ENCODE data around the gene DPF3. TPM values are rescaled to one million over a fixed set of nuclear protein-coding genes. Genes with fewer than 3 reads are reported as not detected.

DPF3 gene
- polyA plus RNA-seq, 1 experiment = 3.6 TPM

GRCh38 chr14:72644758-72645489 lies 249.0 kb downstream of the DPF3 start:
- no peak for DNase-seq (ENCODE audit: low read depth)
- Histone ChIP-seq H3K4me3 (ENCODE audit: low read depth, low read length) (no peak overlapping the region), H3K27me3 (ENCODE audit: control insufficient read depth, insufficient read depth, low read length) (no peaks in the 10 kb centered on the region), H3K36me3 (ENCODE audit: control insufficient read depth, insufficient read depth, low read length) (no peaks in the 10 kb centered on the region)
- POLR2A ChIA-PET = no interaction called here
- TF ChIP-seq CTCF (IDR thresholded peaks at IDR 0.05; ENCODE audit: insufficient read depth, low read depth, low read length) = no peak
- CTCF ChIA-PET = interaction anchor here (0.7 to 2.1 kb wide), 4 partner anchors 8 to 28 kb away, joined by 3 to 7 read pairs (median 4); no protein-coding TSS in a partner anchor

- Histone ChIP-seq H3K4me3 (ENCODE audit: low read depth, low read length) (no peak overlapping the region), H3K36me3 (ENCODE audit: control insufficient read depth, insufficient read depth, low read length) (no peaks in the 10 kb centered on the region), H3K27me3 (ENCODE audit: control insufficient read depth, insufficient read depth, low read length) (no peaks in the 10 kb centered on the region)
- DNase-seq (ENCODE audit: low read depth) = no peak
- POLR2A ChIA-PET = interaction anchor here (1.4 kb wide), 1 partner anchor 250 kb away, joined by 6 read pairs; the partner anchor contains the start of gene DPF3
- TF ChIP-seq CTCF (IDR thresholded peaks at IDR 0.05; ENCODE audit: insufficient read depth, low read depth, low read length) = no peak
- CTCF ChIA-PET = interaction anchor here (0.6 to 2.1 kb wide), 7 partner anchors 15 to 181 kb away, joined by 3 to 5 read pairs (median 4); no protein-coding TSS in a partner anchor
Measured at GRCh38 chr14:72644038-72644437, 249.9 kb downstream of the DPF3 start.

DNA sequence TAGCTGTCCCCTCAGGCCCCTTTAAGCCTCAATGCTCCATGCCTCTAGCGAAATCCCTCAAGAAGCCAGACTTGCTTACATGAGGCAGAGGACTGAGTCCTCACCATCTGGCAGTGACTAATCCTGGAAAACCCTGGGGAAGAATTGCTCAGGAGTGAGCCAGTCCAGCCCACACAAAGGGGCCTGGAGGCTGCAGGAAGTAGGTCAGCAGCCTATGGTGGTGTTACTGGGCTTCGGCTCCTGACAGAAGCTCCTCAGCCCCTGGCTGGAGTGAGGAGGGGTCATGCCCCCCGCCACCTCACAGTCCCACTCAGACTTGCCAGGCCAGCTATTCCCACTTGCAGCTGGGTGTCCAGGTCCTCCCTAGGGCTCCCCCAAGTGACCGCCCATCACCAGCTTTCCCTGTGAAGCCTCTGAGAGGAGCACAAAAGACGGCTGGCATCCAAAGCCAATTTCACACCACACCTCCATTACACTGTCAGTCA lies 250.5 kb downstream of the DPF3 start:
- ChIA-PET POLR2A (interaction anchor here (1.4 kb wide), 1 partner anchor 251 kb away, joined by 6 read pairs; the partner anchor contains the start of gene DPF3), CTCF (interaction anchor here (0.6 to 2.3 kb wide), 9 partner anchors 12 to 262 kb away, joined by 3 to 11 read pairs (median 4); no protein-coding TSS in a partner anchor)
- Histone ChIP-seq H3K36me3 (ENCODE audit: control insufficient read depth, insufficient read depth, low read length) (no peaks in the 10 kb centered on the region), H3K4me3 (ENCODE audit: low read depth, low read length) (no peak overlapping the region), H3K27me3 (ENCODE audit: control insufficient read depth, insufficient read depth, low read length) (no peaks in the 10 kb centered on the region)
- TF ChIP-seq CTCF (IDR thresholded peaks at IDR 0.05; ENCODE audit: insufficient read depth, low read depth, low read length) = no peak
- DNase-seq (ENCODE audit: low read depth) = peak; percentile 94

GRCh38 chr14:72640911-72641485 lies 252.9 kb downstream of the DPF3 start:
- H3K36me3 ChIP-seq (ENCODE audit: control insufficient read depth, insufficient read depth, low read length) = no peaks in the 10 kb centered on the region
- no peaks in the 10 kb centered on the region for H3K27me3 ChIP-seq (ENCODE audit: control insufficient read depth, insufficient read depth, low read length)
- ChIA-PET POLR2A (no interaction called here), CTCF (interaction anchor here (1.0 to 1.5 kb wide), 2 partner anchors 17 to 20 kb away, joined by 3 read pairs; no protein-coding TSS in a partner anchor)
- no peak for TF ChIP-seq CTCF (IDR thresholded peaks at IDR 0.05; ENCODE audit: insufficient read depth, low read depth, low read length)
- DNase-seq (ENCODE audit: low read depth) = no peak
- no peak overlapping the region for H3K4me3 ChIP-seq (ENCODE audit: low read depth, low read length)

GRCh38 chr14:72638021-72638420 lies 255.9 kb downstream of the DPF3 start:
- POLR2A ChIA-PET = interaction anchor here (0.5 kb wide), 1 partner anchor 106 kb away, joined by 10 read pairs; no protein-coding TSS in a partner anchor
- Histone ChIP-seq H3K36me3 (ENCODE audit: control insufficient read depth, insufficient read depth, low read length) (no peaks in the 10 kb centered on the region), H3K27me3 (ENCODE audit: control insufficient read depth, insufficient read depth, low read length) (no peaks in the 10 kb centered on the region), H3K4me3 (ENCODE audit: low read depth, low read length) (no peak overlapping the region)
- peak; percentile 46 for DNase-seq (ENCODE audit: low read depth)
- TF ChIP-seq CTCF (IDR thresholded peaks at IDR 0.05; ENCODE audit: insufficient read depth, low read depth, low read length) = no peak
- CTCF ChIA-PET = interaction anchor here (1.1 to 1.8 kb wide), 2 partner anchors 17 to 266 kb away, joined by 4 read pairs; no protein-coding TSS in a partner anchor
